ENCODE measurements around the gene GZMA.
"Not testable (repeated sequence)": the region's sequence is repeated elsewhere in the genome, so short reads cannot be mapped to it uniquely, and the experiment has no call there.

GRCh38 chr5:55089301-55089700 is 13.1 kb upstream of the GZMA start:
- TF ChIP-seq CTCF (conservative IDR thresholded peaks at IDR 0.05 in 1 of 2, IDR thresholded peaks at IDR 0.05 in 1 of 2; ENCODE audit: extremely low read depth in 1 of 2, insufficient read depth in 1 of 2, low read depth in 1 of 2, low read length in 2 of 2); EZH2 (IDR thresholded peaks at IDR 0.05; ENCODE audit: borderline replicate concordance, low read length): not testable (repeated sequence)
